GM19455 (cell line): Measurements from ENCODE around the gene RND2.

Experiments used
- ATAC-seq: cut with Tn5 transposase; IDR thresholded peaks from one replicate; pipeline ENCODE4 v1.9.1; 2021; ENCODE audit not compliant: unreplicated experiment

The RND2 gene

DNA sequence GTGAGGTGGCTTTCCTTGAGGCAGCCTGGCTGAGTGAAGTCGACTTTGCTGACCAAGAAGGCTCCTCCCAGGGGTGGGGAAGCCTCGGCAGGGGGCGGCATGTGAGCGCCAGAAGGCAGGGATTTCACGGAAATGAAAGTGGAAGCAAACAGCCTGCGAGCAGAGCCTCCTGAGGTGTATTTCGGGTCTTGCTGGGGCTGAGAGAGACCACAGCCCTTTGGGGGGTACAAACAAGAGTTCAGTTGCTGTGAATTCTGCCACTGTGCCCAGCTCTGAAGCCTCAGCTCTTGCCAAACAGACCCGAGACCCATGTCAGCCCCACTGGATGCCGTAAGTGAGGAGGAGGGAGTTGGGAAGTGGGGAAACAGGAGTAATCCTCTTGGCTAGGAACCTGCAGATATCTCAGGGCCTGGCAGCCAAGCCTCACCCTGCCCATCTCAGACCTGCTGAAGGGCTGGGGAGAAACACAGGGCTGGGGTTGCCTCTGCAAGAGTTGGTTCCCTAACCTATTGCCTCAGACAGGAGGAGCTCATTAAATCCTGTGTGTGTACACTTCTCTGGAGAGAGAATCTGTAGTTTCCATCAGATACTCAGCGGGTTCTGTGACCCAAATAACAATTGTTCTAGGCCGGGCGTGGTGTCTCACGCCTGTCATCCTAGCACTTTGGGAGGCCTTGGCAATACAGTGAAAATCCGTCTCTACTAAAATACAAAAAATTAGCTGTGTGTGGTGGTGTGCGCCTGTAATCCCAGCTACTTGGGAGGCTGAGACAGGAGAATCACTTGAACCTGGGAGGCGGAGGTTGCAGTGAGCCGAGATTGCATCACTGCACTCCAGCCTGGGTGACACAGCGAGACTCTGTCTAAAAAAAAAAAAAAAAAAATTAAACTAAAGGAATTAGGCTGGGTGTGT, 18.1 kb upstream of the RND2 start, which contains the start of gene IFI35:
Gene IFI35 (plus strand): TSS at position 146 of the 913 bp plus-strand sequence. CDS start 164 bp downstream, at position 310.
- ATAC-seq: peak; percentile 63

DNA sequence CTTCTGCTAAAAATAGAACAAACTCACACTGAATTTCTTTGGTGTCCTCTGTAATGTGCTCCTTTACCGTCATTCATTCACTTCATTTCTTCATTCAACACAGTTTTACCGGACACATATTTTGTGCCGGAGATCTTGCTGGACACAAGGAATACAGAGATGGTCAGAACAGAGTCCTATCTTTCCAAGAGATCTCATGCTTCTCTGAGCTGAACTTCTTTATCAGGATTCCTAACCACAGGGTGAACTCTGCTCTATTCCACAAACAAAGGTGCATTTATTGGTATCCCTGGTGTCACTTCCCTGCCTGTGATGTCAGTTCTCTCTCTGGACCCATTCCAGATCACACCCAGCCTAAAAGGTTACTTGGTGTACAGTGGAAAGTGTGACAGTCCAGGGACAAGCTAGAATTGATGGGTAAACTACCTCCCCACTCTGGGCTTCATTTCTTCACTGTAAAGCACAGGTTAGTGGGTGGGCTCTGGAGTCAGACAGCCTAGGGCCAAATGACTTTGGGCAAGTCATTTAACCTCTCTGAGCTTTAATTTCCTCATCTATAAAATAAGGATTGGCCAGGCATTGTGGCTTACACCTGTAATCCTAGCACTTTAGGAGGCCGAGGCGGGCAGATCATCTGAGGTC, 14.2 kb upstream of the RND2 start:
- ATAC-seq: no peak

DNA sequence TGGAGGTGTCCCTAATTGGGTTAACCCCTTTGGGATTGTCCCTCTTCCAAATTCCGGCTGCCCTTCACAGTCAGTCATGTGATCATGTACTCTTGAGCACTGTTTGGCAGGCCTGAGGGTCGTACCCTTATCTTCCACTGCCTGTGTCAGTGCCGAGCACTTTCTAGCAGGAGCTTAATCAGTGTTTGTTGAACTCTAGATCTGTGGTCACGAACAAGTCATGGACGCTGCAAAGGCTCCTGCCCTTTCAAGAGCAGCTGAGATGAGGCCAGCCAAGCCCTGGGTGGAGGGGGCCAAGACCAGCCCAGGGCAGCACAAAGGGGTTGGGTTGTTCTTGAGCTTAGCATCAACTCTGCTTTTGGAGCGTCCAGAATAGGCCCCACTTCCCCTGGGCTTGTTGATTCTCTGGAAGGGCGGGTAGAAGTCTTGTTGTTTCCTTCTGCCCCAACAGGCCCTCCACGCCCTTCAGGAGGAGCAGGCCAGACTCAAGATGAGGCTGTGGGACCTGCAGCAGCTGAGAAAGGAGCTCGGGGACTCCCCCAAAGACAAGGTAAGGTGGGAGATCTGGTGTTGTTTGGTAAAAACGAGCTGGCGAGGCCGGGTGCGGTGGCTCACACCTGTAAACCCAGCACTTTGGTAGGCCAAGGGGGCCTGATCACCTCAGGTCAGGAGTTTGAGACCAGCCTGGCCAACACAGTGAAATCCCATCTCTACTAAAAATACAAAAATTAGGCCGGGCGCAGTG, 13.1 kb upstream of the RND2 start:
- no peak for ATAC-seq

DNA sequence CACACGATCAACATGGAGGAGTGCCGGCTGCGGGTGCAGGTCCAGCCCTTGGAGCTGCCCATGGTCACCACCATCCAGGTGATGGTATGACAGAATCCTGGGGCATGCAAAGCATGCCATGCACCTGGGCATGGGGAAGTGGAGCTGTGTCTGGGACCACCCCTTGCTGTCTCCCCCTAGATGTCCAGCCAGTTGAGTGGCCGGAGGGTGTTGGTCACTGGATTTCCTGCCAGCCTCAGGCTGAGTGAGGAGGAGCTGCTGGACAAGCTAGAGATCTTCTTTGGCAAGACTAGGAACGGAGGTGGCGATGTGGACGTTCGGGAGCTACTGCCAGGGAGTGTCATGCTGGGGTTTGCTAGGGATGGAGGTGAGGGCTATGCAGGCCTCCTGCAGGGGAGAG, 11.7 kb upstream of the RND2 start:
- ATAC-seq: no peak

DNA sequence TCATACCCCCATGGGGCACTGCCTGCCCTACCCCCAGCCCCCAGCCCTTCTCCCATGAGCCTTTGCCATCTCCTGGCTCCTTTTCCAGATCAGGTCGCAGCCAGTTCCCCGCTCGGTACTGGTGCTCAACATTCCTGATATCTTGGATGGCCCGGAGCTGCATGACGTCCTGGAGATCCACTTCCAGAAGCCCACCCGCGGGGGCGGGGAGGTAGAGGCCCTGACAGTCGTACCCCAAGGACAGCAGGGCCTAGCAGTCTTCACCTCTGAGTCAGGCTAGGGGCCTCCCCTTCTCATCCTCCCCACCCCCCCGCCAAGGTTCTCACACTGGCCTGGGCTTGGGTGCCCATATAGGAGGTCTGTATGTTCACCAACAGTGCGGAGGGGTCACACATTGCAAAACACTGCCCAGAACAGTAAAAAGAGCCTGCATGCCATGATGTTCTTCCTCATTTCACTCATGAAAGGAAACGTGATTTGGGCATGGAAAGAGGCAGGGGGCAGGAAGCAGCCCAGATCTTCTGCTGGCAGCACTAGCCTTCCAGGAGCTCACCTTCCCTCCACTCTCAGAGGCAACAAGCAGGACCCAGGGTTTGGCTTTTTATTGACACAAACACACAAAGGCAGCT, 10.9 kb upstream of the RND2 start:
- ATAC-seq: no peak

DNA sequence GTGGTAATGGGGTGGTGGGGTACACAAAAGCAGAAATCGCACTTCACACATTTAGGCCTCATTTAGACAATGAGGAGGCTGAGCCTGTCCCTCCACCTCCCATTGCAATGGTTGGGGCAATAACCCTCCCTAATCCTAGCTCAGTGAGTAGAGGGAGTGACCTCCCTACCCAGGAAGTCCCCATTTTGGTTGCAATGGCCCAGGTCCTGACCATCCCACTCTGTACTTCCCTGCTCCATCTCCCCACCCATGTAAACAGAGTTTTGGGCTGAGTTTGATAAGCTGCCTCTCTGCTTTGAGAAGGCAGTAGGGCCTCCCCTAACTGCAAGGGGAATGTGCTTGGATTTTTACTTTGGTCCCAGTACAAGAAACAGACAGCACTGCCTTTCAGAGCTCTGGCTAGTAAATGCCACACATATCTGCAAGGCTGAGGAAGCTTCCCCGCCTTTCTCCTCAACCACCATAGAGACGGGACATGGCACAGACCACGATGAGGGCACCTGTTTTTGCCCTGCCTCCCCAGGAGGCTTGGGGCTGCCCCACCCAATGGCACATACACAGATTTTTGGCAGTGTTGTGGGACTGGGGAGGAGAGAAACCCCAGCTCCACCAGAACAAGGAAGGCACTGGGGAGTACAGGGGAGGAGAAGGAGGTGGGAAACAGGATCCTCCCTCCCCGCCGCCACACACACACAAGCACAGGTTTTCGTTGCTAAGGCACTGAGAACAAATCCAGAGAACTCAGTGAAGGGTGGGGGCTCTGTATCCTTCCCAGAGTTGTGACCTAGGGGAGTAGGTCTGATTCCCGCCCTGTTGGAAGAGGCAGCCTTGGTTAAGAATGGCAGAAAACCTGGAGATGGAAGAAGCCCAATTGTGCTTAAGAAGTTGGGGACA, 10.1 kb upstream of the RND2 start:
- ATAC-seq: no peak

DNA sequence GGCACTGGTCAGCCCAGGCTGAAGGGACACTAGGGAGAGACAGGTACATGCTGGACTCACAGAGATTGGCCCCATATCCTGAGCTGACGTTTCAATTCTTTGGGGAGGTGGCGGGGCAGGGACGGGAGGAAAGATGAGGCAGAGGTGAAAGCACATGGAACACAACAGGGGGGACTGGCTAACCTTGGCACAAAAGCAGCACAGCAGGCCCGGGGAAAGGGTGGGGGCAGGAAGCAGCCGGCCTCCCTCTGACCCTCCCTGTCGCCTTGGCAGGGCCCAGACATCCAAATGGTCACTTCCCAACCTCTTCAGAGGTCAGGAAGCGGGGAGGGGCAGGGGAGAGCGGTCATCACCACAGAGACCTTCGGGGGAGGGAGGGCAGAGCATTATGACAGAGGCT, 9.5 kb upstream of the RND2 start:
- ATAC-seq: no peak

DNA sequence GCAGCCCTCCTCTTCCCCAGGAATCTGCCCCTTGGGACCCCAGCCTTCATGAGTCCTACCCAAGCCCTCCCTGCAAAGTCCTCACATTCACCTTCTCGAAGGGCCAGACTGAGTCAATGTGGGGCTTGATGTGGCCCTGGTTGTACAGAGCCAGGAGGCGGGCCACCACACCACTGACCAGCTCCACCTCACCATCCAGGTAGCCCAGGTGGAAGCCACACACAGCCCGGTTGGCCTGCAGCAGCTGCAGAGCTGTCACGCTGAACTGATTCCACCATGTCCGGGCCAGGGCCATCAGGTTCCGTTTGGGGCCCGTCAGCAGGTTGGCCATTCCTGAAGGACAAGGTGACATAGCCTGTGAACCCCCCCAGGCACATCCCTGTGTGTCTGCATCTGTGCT, 8.8 kb upstream of the RND2 start:
- ATAC-seq: no peak

DNA sequence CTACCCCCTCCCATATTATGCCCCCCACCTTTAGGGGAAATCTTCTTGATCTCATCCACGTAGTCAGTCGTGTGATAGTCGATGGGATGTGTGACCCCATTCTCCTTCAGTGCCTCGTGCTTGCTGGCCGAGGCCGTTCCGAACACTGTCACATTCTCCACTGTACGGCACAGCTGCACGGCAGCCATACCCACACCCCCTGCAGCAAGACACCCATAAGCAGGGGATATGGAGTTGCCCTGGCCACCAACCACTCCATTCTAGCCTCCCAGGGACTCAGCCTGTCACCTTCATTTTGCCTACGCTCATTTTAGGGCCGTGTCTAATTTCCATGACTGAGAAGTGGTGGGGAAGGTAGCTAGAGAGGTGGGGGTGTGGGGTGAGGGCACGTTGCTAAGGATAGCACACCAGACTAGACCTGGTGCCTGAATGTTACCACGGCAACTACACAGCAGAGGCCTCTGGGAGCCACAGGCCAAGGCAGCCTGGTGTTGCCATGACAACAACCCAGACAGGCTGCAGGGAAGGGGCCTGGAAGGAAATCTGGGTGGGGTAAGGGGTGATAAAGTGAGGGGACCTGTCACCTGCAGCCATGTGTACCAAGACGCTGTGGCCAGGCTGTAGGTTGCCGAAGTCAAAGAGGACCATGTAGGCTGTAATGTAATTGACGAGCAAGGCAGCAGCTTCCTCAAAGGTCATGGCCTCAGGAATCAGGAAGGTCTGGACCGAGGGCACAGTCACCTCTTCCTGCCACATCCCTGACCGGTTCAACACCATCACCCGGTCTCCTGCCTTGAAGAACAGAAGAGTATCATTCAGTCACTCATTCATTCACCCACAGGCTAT, 6.8 kb upstream of the RND2 start:
- no peak for ATAC-seq

DNA sequence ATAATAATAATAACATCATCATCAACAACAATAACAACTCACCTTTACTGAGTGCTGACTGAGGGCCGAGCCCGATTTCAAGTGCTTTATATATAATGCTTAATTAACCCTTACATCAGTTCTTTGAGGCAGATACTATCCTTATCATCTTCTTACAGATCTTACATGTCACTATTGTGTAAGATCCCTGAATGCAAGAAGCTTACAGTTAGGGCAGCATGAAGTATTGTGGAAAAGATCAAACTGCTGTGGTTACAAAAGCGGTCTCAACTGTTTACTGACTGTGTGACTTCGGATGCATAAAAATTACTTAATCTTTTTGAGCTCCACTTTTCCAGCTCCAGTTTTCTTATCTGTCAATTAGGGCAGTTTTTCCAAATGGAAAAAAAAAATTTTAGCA, 6.1 kb upstream of the RND2 start:
- no peak for ATAC-seq

DNA sequence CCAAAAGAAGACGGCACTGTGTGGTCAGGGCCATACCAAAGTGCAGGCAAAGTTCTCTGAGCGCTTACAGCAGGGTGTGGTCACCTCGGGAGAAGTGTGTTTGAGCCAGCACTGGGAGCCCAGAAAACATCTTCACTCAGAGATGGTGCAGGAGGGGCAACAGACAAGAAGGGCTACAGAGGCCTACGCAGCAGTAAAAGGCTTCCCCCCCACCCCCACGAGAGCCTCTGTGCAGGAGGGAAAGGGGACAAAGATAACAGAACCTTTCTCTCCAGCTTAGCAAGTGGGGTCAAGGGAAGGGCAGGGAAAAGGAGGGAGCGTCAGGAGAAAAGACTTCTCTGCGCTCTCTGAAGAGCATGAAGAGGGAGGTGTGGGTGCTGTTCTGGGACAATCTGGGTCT, 5.6 kb upstream of the RND2 start:
- ATAC-seq: no peak

DNA sequence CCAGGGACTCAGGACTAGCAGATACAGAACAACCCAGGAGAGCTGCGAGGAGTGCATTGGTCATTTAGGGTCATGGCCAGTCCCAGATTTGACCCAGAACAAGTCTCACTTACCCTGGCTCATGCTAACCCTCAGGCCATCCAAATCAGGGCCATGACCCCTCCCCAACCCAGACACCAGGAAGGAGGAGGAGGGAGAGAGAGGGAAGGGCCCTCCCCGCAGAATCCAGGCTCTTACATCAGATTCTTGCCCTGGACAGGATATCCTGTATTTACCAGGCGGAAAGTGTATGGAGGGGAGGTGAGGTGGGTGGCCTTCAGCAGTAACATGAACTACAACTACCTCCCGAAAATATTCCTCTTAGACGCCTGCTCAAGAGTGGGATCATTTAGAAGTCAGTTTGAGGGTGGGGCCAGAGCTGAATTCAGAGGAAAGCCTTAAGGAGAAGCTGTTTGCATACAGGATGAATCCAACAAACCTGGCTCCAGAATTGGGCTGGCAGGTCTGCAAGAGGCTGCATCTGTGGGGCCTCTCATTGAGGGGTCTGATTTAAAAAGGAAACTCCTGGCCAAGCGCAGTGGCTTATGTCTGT, 4.9 kb upstream of the RND2 start:
- ATAC-seq: no peak

DNA sequence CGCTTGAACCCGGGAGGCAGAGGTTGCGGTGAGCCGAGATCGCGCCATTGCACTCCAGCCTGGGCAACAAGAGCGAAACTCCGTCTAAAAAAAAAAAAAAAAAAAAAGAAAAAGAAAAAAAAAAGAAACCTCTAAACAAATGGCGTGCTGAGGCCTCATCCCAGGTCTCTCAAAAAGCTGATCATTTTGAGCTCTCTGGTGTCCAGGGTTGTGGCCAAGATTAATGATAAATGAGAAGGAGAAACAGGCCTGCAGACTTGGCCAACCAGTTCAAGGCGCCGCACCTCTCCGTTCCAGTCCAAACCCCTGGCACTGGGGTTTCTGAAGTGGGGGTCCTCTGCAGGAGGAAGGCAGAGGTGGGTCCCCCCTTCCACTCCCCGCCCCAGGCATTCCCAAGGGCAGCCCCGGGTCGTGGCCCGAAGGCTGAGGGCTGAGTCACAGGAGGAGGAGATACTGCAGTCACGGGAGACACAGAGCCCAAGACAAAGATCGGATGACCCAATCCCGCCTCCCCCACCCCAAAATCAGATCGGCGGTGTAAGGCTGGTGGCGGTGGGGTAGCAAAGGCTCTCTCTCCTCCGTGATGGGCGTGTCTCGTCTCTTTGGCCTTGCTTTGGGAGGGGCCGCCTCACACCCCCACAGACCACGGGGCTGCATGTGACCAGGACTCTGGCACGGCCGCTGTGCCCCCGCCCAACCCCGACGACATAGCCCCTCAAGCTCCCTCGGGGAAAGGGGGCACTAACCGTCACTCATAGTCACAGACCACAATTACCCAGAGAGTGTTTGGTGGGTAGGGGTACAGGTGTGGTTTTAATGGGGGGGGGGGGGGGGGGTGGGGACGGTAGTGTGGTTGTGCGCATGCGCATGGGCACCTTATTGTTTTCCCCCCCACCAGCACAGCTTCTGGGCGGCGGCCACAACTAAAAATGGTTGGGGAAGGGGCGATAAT, 4.0 kb upstream of the RND2 start:
- ATAC-seq: no peak

DNA sequence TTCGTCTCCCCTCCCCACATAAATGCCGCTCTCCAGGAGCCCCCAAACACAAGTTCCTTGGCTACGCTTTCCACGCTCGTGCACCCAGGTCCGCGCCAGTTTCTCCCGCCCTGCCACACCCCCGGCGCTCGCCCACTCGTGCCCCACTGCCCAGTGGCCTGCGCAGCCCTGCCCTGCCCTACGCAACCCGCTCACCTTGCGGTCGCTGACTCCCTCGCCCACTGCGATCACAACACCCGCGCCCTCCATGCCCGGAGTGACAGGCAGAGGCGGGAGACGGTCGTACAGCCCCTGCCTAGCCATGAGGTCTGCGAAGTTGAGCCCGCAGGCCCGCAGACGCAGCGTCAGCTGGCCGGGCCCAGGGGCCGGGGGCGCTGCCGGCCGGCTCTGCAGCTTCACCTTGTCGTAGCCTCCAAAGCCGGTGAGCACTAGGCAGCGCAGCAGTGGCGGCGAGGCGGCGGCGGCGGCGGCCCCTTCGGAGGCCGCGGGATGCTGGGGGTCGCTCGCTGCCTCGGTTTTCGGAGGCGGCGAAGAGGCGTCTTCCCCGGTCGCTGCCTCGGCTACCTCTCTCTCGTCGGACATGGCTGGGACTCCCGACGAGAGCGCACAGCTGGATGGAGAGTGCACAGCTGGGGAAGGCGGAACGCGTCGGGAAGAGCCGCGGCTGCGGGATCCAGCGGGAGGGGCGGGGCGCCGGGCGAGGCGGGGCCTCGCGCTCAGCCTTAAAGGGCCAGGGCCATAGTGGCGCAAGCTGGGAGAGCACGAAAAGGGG, 3.1 kb upstream of the RND2 start, which contains the start of gene VAT1:
Gene VAT1 (minus strand): TSS at position 645 of the 772 bp plus-strand sequence. CDS start 63 bp downstream, at position 582.
- no peak for ATAC-seq

DNA sequence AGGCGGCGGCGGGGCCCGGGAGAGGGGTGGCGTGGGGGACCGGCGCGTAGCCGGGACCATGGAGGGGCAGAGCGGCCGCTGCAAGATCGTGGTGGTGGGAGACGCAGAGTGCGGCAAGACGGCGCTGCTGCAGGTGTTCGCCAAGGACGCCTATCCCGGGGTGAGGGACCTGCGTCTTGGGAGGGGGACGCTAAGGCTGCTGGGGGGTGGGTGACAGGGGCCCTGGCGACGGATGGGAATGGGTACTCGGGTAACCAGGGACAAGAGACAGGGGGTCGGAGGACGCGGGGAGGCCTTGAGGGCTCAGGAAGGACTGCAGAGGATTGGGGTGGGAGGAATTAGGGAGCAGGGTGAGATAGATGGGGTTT, 243 bp downstream of the RND2 start:
- no peak for ATAC-seq

DNA sequence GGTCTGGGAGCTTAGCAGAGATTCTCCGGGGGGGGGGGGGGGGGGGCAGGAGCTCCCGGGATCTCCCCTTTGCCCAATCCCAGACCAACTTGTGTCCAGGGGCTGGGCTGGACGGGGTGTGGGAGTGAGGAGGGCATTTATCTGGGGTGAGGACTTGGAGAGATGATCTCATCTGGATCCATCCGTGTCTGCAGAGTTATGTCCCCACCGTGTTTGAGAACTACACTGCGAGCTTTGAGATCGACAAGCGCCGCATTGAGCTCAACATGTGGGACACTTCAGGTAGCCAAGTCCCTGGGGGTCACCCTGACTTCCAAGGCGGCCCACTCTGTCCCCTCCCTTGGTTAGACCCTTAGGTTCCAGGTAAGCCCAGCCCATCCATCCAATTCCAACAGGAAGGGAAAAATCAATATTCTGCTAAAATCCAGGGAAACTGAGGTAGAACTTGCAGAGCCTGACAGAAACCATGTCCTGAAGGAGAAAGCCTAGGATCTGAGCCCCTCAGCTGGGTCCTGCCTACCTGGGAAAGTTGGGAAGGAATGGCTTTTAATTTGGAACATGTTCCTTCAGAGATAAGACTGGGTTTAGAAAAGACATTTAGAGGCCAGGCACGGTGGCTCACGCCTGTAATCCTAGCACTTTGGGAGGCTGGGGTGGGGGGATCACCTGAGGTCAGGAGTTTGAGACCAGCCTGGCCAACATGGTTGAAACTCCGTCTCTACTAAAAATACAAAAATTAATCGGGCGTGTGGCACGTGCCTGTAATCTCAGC, 921 bp downstream of the RND2 start:
- ATAC-seq: no peak
